GM19395 (cell line): Measurements from ENCODE around the gene NIN.

ENCODE experiments used
- ATAC-seq: cut with Tn5 transposase; IDR thresholded peaks from one replicate; pipeline ENCODE4 v1.9.1; 2021; ENCODE audit warnings: mild to moderate bottlenecking, moderate library complexity; ENCODE audit not compliant: unreplicated experiment

The NIN gene

DNA sequence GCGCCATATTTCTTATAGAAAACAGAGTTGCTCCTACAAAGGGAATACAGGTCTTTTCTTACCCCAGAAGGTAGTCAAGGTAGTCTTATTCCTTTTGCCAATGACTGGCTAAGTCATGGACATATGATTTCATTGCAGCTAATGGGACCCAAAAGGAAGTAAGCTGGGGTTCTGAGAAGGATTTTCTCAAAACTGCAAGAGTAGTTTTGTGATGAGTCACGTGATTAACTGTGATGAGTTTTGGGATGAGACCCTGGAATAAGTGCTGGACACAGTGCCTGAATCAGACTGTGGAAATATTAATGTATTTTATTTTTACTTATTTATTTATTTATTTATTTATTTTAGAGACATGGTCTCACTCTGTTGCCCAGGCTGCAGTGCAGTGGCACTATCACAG, 13.4 kb upstream of the NIN start:
- ATAC-seq, result no peak

DNA sequence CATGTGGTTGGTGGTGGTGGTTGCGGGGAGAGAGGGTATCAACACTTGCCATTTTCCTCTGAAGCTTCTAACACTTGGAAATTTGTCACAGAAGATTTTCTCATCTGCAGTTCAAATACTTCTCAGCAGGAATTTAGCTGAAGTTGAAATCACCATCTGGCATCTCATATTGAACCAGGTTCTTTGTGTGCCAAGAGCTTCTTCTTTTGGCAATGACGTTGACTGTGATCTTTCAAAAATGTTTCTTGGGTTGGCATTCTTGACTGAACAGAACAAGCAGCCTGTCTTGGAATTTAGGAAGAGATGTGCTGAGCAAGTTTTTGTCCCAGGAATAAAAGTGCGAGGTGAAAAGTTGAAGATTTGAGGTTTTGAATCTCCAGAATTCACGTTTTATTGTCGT, 8.7 kb upstream of the NIN start:
- ATAC-seq, result no peak

DNA sequence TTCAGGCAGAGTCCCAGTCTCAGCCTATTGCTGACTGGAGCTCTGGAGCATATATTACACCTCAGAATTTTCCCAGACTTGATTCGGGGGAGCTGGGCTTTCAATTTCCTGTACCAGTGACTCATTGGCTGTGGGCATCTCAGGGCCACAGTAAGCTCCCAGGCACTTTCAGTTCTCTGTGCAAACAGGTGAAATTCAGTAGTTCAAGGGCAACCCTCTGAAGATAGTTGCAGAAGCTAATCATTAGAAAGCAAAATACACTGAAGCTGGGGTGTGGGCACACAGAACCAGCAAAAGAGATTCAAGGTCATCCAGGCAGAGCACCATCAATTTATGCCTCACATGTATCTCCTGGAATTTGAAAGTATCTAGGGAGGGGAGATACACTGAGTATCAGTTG, 8.1 kb upstream of the NIN start:
- no peak for ATAC-seq

DNA sequence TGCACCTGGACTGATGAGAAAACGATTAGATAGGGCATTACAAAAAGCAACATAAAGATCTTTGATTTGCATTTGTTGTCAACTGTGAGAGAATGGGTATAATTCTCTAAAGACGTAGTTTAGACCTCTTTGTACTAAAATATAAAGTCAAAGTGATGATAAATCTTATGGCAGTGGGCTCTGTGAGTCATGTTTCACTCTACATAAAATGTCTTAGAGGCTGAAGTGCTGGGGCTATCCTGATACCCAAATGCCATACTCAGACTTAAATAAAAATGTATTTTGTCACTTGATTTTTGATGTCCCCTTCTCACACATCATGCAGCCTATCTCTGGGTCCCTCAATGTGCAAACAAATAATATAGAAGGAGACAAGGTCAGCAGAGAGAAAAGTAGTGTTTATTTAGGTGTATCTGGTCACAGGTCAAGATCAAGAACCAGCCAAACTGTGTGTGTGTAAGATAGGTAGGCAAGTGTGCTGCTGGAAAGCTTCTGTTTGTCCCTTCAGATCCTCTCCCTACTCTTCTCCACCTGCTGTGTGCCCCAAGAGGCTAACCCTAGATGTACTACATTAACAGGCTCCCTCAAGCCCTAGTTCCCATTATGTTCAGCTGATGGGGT, 7.0 kb upstream of the NIN start:
- ATAC-seq, result no peak

DNA sequence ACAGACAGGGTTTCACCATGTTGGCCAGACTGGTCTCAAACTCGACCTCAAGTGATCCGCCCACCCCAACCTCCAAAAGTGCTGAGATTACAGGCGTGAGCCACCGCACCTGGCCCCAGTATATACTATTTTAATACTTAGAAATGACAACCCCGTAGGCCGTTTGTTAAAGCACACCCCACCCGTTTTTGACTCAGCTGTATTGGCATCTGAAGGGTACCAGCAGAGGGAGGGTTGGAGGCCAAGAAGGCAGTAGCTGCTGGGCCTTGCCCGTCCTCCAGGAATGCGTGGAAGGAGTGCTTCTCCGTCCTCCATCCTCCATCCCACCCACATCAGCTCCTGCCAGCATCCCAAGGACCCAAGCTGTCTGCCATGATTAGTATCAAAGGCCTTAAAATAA, 6.3 kb upstream of the NIN start:
- no peak for ATAC-seq

DNA sequence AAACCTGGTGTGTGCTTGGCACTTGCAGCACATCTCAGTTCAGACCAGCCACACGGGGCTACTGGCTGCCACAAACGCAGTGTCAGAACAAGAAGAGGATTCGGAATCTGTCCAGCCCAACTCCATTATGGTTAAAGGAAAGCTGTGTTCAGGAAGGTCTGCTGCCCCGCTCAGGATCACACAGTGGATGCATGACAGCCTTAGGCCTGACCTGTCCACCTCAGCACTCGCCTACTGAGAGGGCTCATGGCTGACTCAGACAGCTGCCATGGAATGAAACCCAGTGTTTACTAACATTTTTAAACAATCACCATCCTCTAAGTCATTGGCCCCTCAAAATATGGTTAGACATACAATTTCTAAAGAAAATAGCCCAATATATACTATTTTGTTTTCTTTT, 5.6 kb upstream of the NIN start:
- no peak for ATAC-seq

DNA sequence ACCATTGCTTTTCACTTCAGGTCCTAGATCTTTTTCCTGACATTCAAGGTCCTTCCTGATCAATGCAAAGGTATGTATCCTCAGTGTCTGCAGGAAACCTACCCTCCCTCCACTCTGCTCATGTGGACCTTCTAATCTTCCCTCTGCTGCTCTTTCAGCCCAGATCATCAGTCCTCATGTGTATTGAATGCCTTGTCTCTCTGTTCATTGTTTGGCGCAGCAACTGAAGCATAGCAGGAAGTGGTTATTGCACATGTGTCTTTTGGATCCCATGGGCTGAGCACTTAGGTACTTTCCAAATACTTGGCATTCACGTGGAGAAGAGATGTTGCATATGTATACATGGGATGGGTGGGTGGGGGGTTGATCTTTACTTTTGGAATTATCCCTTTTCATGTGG, 4.3 kb upstream of the NIN start:
- ATAC-seq, result no peak

DNA sequence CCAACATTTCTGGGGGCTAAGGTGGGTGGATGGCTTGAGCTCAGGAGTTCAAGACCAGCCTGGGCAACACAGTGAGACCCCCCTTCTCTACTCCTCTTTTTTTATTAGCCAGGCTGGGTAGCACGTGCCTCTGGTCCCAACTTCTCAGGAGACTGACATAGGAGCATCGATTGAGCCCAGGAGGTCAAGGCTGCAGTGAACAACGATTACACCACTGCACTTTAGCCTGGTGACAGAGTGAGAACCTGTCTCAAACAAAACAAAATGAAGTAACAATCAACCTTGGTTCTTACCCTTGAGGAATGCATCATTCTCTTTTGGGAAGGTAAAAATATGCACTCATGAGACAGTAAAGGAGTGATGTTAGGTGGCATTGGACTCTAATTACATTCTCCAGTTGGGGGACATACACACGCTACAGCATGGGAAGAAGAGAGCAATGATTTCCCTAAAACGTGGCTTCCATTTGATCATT, 3.9 kb upstream of the NIN start:
- no peak for ATAC-seq

DNA sequence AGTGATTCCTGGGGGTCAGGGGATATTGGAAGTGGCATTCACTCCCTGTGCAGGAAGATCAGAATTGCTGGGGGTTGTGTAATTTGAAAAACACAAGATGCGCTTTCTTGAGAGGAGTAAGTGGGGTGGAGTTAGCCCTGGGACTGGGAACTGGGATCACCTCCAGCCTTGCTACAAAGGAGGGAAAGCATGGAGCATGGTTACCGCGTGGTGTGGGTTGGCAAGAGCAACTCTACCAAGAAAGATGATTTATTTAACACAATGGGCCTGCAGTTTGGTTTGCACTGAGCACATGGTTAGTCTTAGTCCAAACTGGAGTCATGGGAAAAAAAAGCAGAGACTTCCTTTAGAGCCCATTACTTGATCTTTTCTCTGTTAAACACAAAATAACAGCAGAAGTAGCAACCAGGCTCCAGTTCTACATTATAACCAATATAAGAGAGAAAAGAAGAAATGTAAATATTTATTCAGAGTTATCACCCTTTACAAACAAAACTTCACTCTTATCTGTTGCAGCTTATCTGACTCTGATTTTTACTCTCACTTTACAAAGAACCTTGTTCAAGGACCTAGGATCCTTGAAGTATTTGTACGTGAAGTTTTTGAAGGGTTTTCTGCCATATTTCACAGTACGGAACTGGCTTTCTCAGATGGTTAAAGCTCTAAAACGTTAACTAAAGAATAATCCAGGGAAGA, 2.1 kb upstream of the NIN start:
- ATAC-seq, result no peak

DNA sequence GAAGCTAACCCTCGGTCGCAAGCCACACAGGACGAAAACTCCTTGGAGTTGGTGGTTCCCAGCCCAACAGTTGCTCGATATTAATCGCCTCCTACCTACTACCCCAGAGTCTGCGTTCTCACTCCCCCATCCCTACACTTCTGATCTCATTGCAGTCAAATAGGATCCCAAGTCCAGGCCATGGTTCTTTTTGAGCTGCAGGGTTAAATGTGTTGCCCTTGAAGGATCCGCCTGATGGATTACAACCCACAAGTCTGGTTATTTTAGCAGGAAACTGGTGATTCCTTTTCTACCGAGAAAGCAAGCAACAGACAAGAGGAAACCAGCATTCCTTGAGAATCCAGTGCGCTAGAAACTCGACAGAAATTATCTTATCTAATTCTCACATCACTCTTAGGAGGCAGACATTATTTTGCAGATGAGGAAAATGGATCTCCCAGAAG, 785 bp upstream of the NIN start:
- ATAC-seq, result no peak

DNA sequence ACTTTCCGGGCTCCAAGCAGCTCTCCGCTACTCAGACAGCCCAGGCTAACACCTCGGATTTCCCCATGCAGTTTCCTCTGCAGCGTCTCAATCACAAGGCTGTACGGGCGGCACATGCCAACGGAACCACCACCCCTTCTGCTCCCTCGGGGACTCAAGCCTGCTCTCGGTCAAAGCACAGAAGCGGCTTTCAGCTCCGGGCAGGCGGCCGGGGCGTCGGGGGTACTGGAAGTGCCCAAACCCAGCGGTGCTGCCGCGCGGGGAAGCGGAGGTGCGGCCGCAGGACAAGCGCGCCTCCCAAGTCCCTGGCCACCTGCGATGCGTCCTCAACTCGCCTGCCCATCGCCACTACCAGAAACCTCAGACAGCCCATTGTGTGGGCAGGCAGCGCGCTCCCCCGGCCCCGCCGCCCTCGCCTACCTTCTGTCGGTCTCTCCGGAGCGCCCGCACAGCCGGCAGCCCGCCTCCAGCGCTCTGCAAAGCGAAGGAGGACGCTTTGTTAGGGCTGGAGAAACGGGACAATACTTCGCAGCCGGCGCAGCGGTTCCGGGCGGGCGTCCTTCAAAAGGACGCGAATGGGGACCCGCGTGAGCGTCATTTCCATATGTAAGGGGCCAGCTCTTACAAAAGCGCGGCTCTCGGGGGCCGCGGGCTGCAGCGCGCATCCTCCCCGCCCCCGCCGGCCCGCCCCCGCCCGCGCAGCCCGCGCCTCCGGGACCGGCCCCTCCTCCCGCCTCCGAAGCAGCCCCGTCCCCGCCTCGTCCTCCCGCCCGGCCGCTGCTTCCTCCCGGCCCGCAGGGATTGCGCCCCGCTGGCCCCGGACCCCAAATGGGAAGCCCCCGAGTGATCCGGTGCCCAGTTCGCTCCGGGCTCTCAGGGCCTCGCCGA, 674 bp downstream of the NIN start:
- ATAC-seq, result peak; percentile 43

DNA sequence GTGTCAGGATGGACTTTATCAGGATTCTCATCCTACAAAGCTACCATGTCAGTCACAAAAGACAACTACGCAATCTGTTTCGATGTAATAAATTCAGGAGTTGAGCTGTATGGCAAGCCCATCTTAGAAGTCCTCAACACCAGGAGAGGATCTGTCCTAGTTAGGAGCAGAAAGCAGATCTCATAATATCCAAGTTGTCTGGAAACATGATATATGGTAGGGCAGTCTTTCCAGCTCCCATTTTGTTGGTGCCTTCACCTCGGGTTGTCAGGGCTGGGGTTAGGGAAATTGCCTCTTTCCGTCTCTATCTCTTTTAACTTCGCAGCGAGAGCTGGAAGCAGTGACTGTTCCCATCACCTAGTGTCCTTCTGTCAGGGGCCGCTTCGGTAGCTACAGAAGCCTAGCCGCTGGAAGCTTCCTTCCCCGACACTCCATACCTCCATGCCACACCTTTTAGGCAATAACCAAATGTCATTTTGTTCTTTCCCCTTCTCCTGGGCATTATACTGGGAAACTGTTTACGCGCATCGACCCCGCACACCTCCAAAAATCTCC, 1.4 kb downstream of the NIN start:
- ATAC-seq, result no peak

DNA sequence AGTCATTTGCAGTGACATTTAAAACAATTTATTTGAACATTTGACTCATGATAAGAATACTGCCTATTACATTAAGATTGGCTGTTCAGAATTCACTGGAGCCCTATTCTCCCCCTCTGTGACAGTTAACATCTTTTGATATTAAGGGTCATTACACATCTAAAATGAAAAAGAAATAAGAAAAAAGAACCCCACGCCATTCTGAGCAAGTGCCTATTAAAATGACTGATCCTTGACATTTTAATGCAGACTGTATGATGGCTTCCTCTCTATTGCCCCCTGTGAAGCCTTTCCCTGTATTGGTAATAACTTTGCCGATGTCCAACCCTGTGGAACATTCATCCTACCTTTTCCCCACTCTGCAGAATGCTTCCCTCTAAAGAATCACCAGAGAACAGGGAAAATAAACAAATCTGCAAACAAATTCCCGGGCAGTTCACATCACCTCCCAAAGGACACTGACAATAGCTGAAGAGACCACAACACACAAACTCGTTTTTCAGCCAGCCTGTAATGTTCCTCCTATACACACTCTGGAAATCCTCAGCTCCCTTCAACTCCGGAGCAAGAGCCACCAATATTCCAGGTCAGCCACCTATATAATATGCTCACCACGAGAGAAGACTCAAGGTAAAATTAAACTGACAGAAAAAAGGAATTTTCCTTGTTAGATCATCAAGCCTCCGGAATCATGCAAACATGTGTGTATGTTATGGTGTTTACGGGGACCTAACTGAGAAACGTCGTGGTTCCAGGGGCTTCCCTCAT, 2.1 kb downstream of the NIN start:
- no peak for ATAC-seq

DNA sequence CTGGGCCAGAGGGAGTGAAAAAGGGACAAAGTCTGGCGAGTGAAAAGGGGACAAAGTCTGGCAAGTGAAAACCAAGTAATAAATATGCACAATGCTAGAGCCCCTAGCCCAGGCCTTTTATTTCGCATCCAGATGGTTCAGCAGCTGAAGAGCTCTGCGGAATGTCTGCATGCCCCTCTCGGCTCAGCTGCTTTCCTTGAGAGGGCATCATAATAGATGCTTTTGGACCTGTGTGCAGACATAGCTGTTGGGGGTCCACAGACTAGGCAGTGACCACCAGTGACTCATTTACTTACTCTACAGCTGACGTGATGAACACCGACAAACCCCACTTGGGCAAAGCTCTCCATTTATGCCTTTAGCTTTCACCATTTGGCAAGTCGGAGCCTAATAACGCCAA, 4.3 kb downstream of the NIN start:
- ATAC-seq, result no peak

DNA sequence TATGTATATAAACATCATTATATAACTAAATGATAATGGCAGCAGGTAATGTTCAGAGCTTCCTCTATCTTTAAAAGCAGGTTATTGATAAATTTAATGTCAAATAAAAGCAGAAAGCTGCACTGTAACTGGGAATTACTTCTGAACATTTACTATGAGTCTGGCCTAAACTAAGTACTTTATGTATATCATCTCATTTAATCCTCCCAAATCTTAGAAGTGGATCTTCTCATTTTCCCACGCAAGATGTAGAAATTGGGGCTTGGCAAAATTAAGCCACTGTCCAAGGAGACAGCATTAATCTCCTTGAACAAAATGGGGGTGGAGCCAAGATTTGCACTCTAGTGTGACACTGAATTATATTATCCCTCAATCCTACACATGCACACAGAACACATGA, 5.7 kb downstream of the NIN start:
- no peak for ATAC-seq

DNA sequence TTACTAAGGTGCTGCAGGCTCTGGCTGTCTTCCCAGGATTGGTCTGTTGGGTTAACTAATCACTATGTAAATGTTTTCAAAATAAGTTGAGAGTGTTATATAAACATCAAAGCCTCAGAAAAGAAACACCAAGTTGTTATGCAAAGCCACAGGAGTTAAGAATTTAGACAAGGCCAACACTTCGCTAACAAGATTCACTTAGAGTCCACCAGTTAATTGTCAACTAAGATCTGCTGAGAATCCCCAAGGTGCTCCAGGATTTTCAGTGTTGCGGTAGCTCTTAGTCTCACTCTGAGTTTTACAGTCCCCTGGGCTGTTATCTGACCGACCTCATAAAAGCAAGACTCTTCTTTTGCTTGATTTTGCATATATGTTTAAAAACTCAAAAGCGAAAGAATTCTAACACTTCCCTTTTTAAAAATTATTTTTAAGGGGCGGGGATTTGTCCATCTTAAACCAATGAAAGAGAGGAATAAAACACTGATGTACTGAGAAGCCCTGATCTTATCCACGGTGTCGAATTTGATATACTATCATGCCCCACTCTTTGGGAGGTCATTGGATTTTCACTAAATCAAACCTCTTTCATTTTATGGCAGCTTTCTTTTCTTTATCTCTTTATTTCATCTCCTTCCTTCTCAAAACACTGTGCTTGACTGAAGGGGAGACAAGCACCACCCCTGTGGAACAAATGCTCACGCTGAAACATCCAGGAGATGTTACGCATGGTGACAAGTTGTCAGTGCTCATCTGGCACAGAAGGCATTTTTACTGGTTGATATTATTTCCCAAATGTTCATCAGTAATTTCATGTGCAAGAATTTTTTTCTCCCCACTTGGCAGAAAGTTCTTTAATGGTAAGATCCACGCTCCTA, 7.0 kb downstream of the NIN start:
- ATAC-seq, result peak; percentile 79

DNA sequence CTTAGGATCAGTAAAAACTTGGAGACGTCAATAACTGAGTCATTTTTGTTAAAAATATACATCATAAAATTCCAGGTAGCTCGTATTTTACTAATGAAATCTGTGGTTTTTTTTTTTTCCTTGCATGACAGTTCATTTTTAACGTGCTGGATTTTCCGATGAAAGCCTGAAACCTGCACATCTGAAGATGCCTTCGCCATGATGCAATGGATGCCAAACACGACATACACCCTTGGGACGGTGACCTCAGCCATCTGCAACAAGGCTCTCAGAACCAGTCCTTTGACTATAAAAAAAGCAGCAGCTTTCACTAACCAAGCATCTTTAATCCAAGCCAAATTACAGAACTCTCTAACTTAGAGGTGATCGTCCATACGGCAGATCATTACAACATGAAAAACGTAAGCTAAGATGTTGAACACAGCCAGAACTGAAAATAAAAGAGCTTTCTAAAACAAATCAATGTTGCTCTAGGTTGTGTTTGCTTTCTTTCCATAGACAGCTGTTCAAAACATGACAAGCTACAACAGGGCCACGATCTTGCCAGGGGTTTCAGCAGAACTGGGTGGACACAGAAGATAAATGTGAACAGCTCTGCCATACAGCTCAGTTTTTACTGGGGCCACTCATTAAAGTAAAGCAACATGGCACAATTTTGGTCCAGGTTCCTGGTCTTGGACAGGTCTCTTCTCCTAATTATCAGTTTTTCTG, 7.8 kb downstream of the NIN start:
- ATAC-seq, result peak; percentile 22

DNA sequence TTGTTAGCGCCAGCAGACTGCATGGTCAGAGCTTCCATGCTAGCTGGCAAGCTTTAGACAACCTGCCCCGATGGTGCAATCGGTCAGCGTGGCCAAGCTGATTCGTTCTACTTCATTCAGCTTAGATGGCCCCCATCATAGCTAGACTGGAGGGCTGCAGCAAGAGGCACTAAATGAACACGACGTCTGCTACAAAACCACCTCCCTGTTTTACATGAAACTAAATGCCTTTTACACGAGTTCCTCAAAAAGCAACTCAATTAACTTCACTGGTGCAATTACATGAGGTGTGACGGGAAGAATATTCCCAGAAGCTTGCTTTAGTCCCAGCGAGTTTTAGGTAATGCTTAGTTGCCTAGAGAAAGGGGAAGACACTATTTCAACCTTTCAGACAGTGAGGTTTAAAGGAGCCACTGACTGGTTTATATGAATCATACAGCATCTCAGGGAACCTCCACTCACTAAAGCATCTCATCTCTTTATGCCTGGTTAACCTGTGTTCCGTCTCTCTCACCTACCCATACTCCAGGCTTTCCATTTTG, 8.4 kb downstream of the NIN start:
- no peak for ATAC-seq
